ENCODE measurements around the gene DIS3L2. TPM values are rescaled to one million over a fixed set of nuclear protein-coding genes. Genes with fewer than 3 reads are reported as not detected.

DIS3L2 gene
- total RNA-seq, 4 donors from 2014 or later: 22.2 to 31.6 (median 27.8) TPM

GRCh38 chr2:232385660-232386489 is 424.4 kb downstream of the DIS3L2 start:
- ATAC-seq (ENCODE audit: low FRiP score): no peak
- TF ChIP-seq CTCF (IDR thresholded peaks at IDR 0.05): no peak
- DNase-seq (ENCODE audit: low spot score): no peak

- no peak for DNase-seq (ENCODE audit: low spot score)
- TF ChIP-seq CTCF (IDR thresholded peaks at IDR 0.05): no peak
- ATAC-seq (ENCODE audit: low FRiP score): no peak
These were observed 424.9 kb downstream of the DIS3L2 start for GRCh38 chr2:232386490-232386739.

Small RNAs within 50 kb of the gene (small RNA-seq; reads per million reads assigned to genes)
- not detected for gene AC068134.3
- gene AC068134.4: not detected
- not detected for gene MIR562

Other genes with a start within 250 kb of the DIS3L2 start
- 10 to 100 TPM; 13.8 to 38.8 (median 17.9) TPM for gene PDE6D, start 180.4 kb upstream of the DIS3L2 start, total RNA-seq
- gene COPS7B, start 175.3 kb upstream of the DIS3L2 start, total RNA-seq: 10 to 100 TPM; 13.8 to 36.9 (median 23.2) TPM
- gene NPPC, start 35.3 kb upstream of the DIS3L2 start, total RNA-seq: not detected

Data from omental fat pad (tissue), 4 donors.